Activated B cell treated with CpG ODN at 0.5 μM for 24 hours (primary cell): ENCODE data around the gene GLT8D1. TPM values are rescaled to one million over a fixed set of nuclear protein-coding genes. Genes with fewer than 3 reads are reported as not detected.

Source experiments
- ATAC-seq: fragments of 200-7000 bp; cut with Tn5 transposase; one replicate; pipeline ENCODE4 v1.10.0; 2021; ENCODE audit warnings: low read depth, mild to moderate bottlenecking, moderate library complexity
- CTCF ChIA-PET: fragments of 350-600 bp; sonication (Branson Sonifier 250); formaldehyde crosslinking; loops from one replicate; lab custom pipeline; 2021; ENCODE audit warnings: antibody characterized with exemption; lab: Charles Lee
- POLR2A ChIA-PET: fragments of 350-600 bp; sonication (Branson Sonifier 250); formaldehyde crosslinking; loops from one replicate; lab custom pipeline; 2021; ENCODE audit warnings: antibody characterized with exemption; lab: Charles Lee
- DNase-seq: peaks from one replicate; pipeline ENCODE4 v3.0.0; 2022
- H3K27ac Mint-ChIP-seq: one replicate; pipeline ENCODE4 v1.8.0; 2020; ENCODE audit warnings: mixed read lengths
- H3K27me3 Mint-ChIP-seq: one replicate; pipeline ENCODE4 v1.8.0; 2021; ENCODE audit warnings: mixed read lengths
- H3K36me3 Mint-ChIP-seq: one replicate; pipeline ENCODE4 v1.8.0; 2021; ENCODE audit warnings: low read depth, mixed read lengths
- H3K4me1 Mint-ChIP-seq: one replicate; pipeline ENCODE4 v1.8.0; 2021; ENCODE audit warnings: mixed read lengths
- H3K4me3 Mint-ChIP-seq: one replicate; pipeline ENCODE4 v1.8.0; 2020; ENCODE audit warnings: mild to moderate bottlenecking, mixed read lengths
- H3K9me3 Mint-ChIP-seq: one replicate; pipeline ENCODE4 v1.8.0; 2020; ENCODE audit warnings: mixed read lengths
- intact Hi-C: fragments of 100-400 bp; cut with micrococcal nuclease; formaldehyde crosslinking; loops from one replicate; pipeline ENCODE4 v1.15.1; 2024
- total RNA-seq: library from RNA; stranded (reverse); gene quantifications from 2 replicates; pipeline ENCODE4 v1.2.3, GENCODE V29; 2022
- TF ChIP-seq, protein P1 (sequence below): fragments of 200-600 bp; IDR thresholded peaks from one replicate; pipeline ENCODE4 v1.8.0; 2022; ENCODE audit warnings: antibody characterized with exemption, mild to moderate bottlenecking

The GLT8D1 gene
- total RNA-seq, 1 donor from 2014 or later, result 22.2 TPM

DNA sequence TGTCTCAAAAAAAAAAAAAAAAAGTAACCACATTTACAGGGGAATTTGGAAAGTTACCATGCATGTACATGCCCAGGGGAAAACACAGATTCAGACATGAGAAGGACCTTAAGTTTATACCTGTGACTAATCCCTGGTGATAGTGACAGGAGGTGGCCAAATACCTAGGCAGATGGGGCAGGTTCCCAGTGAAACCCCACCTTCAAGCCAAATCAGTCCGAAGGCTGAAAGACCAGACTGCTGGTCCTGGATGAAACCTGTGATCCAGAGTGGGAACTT is 16.1 kb upstream of the GLT8D1 start:
- Mint-ChIP-seq H3K4me1 (peaks cover 10% of the 10 kb centered on the region), H3K9me3 (peaks cover 2% of the 10 kb centered on the region), H3K4me3 (no peak overlapping the region), H3K27ac (no peak overlapping the region), H3K36me3 (peaks cover 28% of the 10 kb centered on the region), H3K27me3 (no peaks in the 10 kb centered on the region)
- TF ChIP-seq, protein P1, sequence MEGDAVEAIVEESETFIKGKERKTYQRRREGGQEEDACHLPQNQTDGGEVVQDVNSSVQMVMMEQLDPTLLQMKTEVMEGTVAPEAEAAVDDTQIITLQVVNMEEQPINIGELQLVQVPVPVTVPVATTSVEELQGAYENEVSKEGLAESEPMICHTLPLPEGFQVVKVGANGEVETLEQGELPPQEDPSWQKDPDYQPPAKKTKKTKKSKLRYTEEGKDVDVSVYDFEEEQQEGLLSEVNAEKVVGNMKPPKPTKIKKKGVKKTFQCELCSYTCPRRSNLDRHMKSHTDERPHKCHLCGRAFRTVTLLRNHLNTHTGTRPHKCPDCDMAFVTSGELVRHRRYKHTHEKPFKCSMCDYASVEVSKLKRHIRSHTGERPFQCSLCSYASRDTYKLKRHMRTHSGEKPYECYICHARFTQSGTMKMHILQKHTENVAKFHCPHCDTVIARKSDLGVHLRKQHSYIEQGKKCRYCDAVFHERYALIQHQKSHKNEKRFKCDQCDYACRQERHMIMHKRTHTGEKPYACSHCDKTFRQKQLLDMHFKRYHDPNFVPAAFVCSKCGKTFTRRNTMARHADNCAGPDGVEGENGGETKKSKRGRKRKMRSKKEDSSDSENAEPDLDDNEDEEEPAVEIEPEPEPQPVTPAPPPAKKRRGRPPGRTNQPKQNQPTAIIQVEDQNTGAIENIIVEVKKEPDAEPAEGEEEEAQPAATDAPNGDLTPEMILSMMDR, result no peak
- POLR2A ChIA-PET, result interaction anchor here (1.5 kb wide), 1 partner anchor 37 kb away, joined by 3 read pairs; no protein-coding TSS in a partner anchor
- no peak for ATAC-seq
- intact Hi-C loops, result no loop called here
- DNase-seq, result no peak
- CTCF ChIA-PET, result no interaction called here

DNA sequence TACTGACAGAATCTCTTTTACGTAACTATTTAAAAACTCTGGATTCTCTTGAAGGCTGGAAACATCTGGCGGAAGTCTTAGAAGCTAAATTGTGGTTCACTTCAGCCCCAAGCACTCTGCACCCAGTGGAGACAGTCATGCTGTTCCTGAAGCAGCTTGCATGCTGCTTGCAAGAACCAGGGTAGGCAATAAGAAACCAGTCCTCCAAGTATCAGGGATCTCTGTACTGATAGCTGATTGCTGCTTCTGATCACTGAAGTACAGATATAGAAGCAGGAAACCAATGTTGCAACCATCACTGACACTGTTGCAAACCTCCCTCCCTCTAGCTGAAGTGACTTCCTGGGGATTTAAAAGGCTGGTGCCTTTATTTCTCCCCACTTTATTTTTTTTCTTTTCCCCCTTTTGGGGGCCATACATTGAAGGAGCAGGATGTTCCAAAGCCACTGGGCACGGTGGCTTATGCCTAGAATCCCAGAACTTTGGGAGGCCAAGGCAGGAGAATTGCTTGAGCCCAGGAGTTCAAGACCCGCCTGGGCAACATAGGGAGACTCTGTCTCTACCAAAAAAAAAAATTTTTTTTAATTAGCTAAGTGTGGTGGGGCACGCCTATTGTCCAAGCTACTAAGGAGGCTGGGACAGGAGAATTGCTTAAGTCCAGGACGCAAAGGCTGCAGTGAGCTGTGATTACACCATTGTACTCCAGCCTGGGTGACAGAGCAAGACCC is 15.6 kb upstream of the GLT8D1 start:
- intact Hi-C loops, result no loop called here
- Mint-ChIP-seq H3K9me3 (peaks cover 2% of the 10 kb centered on the region), H3K27me3 (no peaks in the 10 kb centered on the region), H3K4me3 (no peak overlapping the region), H3K4me1 (peaks cover 10% of the 10 kb centered on the region), H3K27ac (no peak overlapping the region), H3K36me3 (peaks cover 28% of the 10 kb centered on the region)
- ATAC-seq (no peak), DNase-seq (no peak)
- TF ChIP-seq, protein P1, result no peak
- POLR2A ChIA-PET, result interaction anchor here (1.5 kb wide), 1 partner anchor 36 kb away, joined by 3 read pairs; no protein-coding TSS in a partner anchor
- CTCF ChIA-PET, result no interaction called here

DNA sequence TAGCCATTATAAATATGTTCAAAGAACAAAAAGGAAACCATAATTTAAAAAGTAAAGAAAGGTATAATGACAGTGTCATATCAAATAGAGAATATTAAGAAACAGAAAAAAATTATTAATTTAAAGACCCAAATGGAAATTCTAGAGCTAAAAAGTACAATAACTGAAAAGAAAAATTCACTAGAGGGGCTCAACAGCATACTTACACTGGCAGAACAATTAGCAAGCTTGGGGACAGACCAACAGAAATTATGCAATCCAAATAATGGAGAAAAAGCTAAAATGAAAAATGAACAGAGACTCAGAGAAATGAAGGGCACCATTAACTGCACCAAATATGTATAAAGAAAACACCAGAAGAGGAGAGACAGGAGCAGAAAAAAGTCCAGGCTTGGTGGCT is 14.0 kb upstream of the GLT8D1 start:
- H3K27ac Mint-ChIP-seq, result no peak overlapping the region
- DNase-seq (no peak), ATAC-seq (no peak)
- peaks cover 25% of the 10 kb centered on the region for H3K36me3 Mint-ChIP-seq
- peaks cover 2% of the 10 kb centered on the region for H3K9me3 Mint-ChIP-seq
- H3K4me3 Mint-ChIP-seq, result no peak overlapping the region
- no peaks in the 10 kb centered on the region for H3K27me3 Mint-ChIP-seq
- ChIA-PET POLR2A (interaction anchor here (1.0 kb wide), 1 partner anchor 65 kb away, joined by 4 read pairs; no protein-coding TSS in a partner anchor), CTCF (no interaction called here)
- intact Hi-C loops, result no loop called here
- TF ChIP-seq, protein P1, result no peak
- peaks cover 10% of the 10 kb centered on the region for H3K4me1 Mint-ChIP-seq

DNA sequence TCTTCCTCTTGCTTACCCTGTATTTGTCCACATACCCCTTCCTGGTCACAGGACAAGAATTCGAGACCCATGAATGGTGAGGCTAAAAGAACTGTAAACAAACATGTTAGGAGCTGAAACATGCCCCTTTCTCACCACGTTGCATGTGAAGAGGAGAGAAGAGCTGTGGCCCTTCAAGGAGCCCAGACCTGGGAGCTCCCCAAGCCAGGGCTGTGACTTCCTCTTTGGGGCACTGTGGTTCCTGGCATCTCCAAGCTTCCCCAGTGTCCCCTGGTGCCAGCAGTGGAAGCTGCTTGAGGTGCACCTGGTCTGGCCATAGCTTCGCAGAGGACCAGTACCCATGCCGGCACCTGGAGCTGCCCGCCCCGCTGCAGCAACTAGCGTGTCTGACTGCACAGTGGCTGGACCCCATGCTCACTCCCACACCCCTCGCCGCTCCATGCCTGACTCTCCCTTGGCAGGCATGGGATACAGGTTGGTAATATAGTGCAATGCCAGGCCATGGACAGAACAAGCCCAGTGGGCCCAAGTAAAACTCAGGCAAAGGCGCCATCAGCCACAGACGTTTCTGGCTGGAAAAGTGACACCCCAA is 10.2 kb upstream of the GLT8D1 start:
- no peaks in the 10 kb centered on the region for H3K27me3 Mint-ChIP-seq
- H3K9me3 Mint-ChIP-seq, result peaks cover 2% of the 10 kb centered on the region
- no peak for ATAC-seq
- TF ChIP-seq, protein P1, result no peak
- no peak overlapping the region for H3K4me3 Mint-ChIP-seq
- H3K27ac Mint-ChIP-seq, result no peak overlapping the region
- ChIA-PET POLR2A (interaction anchor here (1.0 kb wide), 1 partner anchor 9 kb away, joined by 4 read pairs; no protein-coding TSS in a partner anchor), CTCF (no interaction called here)
- H3K4me1 Mint-ChIP-seq, result peaks cover 11% of the 10 kb centered on the region
- DNase-seq, result no peak
- H3K36me3 Mint-ChIP-seq, result peaks cover 32% of the 10 kb centered on the region
- intact Hi-C loops, result no loop called here
